COLO829 (cell line): ENCODE results near the gene HDAC4.

Experiments used
- DNase-seq: peaks from one replicate; pipeline ENCODE4 v3.0.0; 2012; ENCODE audit warnings: low spot score

HDAC4 gene

DNA sequence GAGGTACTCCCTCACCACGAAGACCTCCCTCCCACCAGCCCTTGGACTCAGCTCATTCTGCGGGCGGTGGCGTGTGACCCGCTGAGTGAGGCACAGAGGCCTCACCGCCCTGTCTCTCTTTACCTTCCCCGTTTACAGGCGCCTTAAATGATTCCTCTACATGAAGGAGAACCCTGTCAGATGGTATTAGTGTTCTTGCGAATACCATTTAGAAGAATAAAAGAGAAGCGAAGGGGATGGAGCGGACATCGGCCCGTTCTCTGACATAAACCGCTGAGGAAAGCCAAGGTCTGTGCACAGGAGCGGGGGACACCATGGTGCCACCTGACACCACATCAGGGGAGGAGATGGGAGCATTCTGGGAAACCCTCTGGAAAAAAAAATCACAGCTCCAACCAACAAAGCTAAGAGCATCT is 179.8 kb downstream of the HDAC4 start:
- DNase-seq, result no peak

DNA sequence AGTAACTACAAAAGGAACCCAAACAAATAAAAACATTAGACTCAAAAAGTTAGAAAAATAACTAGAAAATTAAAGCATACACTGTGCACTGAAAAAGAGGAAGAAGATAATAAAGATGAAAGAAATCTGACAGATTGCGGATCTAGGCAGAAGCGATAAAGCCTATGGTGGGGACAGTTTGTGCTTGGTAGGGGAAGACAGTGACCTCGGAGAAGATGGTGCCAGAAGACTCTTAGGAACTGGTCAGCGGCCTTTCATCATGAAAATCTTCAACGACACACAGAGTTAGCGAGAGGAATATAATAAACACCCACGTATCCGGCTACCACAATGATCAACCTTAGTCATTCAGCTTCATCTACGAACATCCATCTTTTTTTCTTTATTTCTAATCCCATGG is 180.5 kb downstream of the HDAC4 start:
- DNase-seq, result no peak

DNA sequence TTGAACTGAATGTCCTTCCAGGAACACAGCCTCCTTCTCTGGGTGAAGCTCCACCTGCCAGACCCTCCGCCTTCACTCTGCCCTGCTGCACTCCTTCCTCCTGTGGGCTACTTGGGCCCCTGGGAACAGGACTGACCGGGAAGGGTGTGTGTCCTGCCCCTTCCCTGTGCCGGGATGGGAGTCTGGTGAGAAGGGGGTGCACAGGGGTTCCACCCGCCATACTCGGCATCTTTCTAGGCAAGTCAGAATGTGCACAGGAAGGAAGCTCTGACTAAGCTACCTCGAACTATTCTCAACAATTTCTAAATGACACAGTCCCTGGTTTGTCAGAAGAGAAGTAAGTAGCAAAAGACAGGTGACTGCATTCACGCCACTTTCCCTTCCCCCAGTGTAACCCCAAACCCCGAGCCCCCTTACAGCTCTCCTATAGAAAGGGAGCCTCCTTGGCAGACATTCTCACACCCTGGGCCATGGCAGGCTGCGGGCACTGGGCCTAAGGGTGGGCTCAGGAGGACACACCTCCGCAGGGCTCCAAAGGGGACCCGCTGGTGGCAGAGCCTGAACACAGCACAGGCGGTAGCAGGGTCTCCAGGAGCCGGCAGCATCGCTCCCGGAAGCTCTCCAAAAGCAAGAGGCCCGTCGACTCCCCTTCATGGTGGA is 184.1 kb downstream of the HDAC4 start:
- DNase-seq, result no peak

DNA sequence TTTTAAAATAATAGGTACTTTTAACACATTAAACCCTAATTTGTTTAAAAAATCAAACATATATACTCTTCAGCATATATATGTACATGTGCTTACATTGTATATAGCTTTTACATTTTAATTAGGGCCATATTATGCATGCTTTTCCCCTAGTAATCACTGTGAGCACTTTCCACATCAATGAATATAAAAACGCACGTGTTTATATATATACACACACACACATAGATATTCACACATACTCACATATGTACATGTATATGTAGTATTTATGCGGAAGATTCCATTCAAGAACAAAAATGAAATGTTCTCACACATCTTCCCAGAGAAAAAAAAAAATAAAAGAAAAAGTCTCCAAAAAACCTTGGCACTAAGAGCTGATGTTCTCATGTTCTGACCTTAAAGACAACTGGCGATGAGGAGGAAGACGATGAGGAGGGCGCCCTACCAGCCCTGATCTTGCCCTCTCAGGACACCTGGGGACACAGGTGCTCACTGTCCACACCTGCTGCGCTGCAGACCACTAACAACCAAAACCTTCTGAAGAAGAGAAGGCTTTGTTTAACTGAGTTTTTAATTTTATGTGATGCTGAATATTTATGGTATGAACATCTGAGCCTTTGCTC is 184.7 kb downstream of the HDAC4 start:
- no peak for DNase-seq

DNA sequence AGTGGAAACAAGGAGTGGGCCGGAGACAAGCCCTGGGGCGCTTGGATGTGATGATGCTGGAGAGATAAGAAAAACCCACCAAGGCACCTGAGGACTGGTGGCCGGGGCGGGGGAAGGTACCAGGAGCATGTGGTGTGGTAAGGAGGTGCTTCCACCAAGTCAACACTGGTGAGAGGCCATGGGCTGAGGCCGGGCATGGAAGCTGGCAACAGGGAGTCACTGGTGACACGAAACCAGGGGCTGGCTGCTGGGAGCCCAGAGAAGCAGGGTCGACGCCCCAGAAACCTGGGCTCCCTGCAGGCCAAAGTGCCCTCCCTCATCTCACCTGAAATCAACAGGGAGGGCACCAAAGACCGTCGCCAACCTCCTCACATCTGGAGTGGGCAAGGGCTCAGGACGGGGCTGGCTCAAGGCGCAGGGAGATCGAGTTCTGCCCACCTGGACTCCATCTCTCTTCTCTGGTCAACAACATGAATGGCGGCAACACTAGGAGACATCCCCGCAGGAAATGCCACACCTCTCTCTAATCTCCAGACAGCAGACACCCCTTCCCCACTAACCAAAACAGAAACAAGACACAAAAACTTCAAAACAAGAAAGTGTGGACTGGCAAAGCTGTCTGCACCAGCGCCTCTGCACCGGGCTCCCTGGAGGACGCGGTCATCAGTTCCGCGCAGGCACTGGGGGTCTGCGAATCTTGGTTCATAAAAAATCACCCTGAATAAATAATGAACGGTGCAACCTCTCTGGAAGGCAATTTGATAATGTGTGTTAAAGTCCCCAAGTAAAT is 185.5 kb downstream of the HDAC4 start:
- no peak for DNase-seq

DNA sequence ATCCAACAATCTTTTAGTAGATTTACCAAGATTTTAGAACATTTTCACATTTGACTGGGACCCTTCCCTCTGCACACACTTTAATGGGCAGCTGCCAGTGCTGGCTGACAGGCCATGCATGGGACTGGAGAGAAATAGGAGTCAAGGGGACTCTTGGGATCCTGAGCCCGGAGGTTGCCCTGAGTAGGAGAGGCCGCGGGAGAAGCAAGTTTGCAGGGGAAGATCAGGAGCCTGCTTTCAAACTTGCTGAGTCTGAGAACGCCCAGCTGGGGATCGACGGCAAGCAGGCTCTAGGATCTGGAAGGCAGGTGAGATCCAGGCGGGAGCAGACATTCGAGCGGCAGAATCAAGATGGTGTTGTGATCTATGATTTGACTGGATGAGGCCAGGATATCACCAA is 186.1 kb downstream of the HDAC4 start:
- DNase-seq, result no peak

DNA sequence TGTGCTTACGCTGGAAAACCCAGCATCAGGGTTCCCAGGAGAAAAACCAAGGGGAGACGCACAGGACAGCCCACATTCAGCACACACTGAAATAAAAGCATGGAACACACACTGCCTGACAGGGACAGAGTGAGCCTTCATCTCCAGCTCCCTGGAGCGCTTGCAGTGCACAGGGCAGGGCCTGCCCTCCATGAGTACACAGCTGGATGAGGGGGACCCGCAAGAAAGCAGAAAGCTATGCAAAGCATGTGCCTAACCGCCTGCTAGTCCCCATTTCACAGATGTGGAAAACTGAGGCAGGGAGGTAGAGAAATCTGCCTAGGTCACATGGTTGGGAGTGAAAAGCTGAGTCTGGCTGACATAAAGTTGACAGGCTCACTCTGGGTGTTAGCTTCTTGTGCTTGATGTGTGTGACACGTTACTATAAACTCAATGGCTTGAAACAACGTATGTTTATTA is 187.1 kb downstream of the HDAC4 start:
- no peak for DNase-seq

DNA sequence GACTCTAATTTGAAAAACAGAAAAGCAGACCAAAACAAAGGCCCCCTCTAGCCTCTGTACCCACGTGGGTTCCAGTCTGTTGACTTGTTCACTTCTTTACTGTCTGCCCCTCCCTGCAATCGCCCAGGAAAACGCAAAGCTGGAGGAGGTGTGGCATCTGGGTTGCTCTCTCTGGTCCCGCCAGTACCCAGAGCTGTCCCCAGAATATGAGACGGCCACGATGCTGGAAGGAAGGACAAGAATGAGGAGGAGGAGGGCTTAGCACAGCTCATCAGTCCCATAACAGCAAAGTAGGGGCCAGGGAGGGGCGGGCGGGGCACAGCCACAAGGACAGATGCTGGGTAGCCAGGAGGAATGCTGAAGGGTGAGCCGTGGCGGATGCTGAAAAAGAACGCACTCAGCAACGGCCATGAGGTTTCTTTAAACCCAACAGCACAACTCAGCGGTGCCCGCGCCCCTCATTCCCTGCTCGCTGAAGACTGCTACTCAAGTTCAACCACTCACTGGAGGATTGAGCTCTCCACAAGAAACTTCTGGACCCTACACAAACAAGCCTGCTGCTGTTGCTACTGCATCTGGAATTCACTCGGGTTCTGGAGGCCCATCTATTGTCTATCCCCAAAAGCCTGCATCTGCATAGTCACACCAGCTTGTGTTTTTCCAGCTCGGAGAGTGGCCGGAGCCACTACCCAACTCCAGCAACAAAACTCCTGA is 187.7 kb downstream of the HDAC4 start:
- DNase-seq, result no peak

DNA sequence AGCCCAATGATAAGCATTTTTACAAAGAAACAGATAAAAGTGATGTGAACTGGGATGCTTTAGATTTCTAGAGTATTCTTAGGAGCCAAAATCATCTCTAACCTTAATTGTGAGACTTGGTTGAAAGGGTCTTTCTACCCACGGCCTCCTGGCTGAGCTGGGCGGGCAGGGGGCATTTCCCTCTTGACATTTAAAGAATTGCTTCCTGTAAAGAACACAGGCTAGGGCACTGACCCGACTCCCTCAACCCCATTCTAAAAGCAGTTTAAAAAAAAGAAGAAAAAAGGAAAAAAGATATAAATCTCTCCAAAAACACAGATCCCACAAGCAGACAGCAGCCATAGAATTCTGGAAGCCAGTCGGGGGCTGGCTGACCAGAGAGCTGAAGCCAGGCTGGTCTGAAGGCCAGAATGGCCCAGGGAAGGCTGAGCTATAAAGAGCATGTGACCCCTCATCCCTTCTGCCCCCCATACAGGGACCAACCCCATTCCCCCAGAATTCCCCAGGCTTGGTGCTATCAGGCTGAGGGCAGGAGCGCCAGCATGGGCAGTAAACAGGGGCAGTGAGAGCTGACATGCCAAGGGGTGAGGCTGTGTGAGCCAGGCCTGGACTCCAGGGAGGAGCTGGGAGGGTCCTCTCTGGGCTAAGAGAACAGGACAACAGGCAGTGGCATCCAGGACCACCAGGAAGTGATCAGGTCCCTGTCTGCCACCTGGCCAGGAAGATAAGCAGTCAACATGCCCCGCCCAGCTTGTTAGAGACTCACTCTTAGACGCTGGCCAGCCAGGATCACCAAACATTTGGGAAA is 188.5 kb downstream of the HDAC4 start:
- no peak for DNase-seq

DNA sequence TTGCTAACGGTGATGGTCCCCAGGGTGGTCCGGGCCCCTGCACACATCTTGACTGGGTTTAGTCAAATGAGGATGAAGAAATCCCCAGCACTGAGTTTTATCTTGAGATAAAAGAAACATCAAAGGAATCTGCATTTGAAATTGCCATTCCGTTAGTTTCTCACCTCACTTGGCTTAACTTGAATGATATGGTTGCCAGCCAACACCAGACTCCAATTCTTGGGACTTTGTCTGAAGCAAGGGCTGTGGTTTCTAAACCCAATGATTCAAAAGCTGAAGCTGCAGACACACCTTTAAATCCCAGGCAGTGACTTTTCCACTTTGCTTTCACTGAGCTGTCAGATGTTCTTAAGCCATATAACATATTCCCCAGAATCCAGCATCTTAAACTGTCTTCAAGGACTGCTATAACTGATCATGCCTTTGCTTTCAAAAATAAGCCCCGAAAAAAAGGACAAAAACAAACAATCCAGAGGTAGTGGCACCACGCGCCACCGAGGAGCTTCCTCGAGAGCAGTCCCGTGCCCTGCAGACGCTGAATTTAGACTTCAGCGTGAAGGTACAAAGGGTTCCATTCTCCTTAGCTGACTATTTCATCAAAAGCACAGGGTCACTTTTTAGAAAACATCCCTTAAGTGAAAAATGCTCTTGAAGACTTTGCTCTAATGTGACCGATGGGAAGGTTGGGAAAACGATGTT is 189.3 kb downstream of the HDAC4 start:
- no peak for DNase-seq

DNA sequence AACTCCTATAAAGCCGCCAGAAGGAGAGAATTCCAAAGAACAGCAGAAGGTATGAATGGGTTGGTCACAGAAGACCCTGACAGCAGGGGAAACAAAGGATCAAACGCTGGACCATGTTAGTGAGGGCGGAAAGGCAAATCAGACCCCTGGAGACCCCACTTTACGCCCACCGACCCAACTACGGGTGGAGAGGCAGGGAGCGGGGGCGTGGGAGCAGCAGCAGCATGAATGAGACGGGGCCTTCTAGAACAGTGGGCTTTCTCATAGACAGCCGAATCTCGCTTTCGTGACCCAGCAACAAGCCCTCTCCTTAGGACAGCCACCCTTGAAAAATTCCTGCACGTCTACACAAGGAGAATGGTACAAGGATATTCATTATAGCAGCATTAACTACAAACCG is 191.0 kb downstream of the HDAC4 start:
- no peak for DNase-seq

DNA sequence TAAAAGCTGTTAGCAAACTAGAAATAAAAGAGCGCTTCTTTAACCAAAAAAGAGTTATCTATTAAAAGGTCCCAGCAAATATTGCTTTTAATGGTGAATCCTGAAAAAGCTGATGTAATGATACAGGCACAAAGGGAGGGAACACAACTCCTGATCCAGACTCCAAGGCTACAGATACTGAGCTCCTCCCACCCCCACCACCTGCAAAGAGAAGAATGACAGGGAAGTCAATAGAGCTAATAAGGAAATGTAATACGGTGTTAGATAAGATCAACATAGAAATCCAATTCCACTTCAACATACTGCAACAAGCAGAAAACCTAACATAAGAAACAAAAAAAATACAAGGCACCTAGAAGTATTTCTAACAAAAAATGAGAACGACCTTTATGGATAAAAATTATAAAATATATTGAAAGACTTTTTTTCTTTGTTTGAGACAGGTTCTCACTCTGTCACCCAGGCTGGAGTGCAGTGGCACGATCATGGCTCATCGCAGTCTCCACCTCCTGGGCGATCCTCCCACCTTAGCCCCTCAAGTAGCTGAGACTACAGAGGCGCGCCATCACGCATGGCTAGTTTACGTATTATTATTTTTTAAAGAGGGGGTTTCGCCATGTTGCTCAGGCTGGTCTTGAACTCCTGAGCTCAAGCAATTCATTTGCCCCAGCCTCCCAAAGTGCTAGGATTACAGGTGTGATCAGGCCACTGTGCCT is 192.2 kb downstream of the HDAC4 start:
- no peak for DNase-seq

DNA sequence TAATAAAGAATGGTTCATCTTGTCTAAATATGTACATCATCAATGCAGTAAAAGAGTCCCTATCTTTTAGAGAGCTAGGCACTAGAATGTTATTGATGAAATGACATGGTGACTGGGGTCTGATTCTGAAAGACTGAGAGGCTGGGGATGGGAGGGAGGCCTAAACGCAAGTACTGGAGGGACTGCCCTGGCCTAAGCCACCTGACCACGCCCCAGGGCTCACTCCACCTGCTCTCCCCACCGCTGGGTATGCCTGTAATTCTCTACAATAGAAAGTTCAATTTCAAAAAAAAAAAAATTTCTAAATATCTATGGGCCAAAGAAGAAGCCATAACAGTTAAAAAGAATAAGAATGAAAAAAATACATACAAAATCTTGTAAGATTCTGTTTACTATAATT is 194.0 kb downstream of the HDAC4 start:
- DNase-seq, result no peak

DNA sequence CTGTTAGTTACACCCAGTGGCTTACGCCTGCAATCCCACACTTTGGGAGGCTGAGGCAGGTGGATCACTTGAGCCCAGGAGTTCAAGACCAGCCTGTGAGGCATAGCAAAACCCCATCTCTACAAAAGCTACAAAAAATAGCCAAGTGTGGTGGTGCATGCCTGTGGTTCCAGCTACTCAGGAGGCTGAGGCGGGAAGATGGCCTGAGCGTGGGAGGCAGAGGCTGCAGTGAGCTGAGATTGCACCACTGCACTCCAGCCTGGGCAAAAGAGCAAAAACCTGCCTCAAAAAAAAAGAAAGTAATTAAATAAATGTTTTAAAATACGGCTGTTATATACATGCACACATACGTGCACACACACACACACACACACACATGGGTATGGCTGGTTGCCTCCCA is 194.8 kb downstream of the HDAC4 start:
- DNase-seq, result no peak

DNA sequence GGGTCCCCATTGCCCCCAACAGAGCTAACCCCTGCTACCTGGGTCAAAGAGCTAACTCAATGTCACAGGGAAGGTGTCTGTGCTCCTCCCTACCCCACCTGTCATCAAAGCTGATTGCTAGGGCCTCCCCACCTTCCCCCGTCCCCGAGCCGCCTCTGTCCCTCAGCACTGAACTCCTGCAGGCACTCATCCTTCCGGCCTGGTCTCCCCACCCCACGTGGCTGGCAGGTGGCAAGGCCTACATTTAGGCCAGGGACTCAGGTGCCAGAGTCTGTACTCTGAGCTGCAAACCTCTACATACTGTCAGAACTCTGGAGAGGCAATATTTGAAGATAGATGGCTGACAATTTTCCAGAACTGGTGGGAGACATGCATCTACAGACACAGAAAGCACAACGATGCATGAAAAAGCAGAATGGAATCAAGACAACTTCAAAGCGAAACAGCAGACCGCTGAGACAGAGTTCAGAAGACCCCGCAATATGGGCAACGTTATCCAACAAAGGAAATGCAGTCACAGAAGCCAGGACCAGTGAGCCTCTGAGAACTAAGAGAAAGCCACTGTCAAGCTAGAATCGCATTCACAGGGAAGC is 195.8 kb downstream of the HDAC4 start:
- no peak for DNase-seq

DNA sequence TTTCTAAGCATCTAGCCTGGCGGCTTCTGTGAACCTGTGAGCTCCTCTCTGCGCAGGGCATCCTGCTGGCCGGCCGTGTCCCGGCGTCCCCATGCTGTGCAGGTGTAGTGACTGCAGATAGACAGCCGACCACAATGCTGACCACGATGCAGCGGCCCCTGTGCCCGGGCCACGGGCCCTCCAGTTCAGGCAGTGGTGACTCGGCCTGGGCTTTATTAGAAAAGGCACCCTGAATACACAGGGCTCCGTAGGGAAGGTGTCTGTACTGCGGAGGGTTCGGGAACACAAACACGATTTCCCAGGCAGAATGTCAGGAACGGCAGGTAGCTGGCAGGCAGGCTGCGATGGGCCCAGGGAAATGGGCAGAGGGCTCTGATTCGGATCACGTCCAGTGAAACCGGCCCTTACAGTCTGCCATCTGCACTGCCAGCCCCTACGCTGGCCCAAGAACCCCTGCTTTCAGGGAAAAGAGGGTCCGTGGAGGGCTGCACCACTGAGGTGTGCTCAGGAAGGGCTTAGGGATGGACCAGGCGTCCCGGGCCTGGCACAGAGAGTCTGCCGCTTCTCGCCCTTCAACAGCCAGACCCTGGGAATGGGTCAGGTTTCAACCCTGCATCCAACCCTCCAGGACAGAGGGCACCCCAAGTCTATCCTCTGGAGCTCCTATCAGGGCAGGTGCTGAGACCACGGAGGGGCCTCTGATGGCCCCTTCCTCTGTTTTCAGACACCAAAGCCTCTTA is 196.5 kb downstream of the HDAC4 start:
- no peak for DNase-seq

DNA sequence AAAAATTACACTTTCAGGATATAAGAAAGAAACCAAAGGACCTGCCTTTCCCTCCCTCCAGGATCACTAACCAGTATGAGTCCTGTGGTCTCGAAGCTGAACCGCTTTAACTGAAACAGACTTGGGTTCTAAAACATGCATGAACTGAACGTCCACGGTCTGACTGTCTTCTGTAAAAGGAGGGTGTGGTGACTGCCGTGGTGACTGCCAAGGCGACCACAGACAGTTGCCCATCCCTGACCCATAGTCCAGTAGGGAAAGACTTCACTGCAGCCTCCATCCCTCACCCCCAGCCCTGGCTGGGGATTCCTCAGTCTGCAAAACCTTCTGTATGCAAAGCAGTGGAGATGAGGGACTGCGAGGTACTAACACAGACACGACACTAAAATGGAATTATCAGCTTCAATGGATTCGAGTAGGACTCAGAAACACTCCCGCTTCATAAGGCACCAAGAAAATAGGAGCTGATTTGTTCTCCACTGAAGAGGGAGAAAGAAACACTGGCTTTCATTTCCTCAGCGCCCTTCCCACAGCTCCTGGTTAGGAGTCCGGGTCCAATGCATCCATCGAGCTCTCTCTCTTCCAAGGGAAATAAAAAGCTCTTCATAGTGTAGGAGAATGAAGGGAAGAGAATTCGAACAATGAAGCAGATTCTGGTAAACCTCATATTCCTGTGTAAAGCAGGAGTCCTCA is 197.2 kb downstream of the HDAC4 start:
- no peak for DNase-seq

DNA sequence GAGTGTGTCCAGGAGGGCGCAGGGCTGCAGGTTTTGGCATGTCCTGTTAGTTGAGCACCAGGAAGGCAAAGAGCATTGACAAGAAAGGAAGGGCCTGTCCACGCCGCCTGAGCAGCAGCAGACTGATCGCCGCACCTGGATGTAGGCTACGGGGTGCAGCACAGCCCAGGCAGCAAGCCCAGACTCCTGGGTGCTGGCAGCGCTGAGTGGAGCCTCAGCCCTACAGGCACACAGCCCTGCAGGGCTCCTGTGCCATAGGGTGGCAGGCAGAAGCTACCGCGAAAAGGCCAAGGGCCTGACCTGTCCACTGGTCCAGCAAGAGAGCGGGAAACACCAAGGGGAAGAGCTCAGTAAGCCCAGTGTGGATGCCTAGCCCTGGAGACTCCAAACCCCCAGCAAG is 198.0 kb downstream of the HDAC4 start:
- no peak for DNase-seq

DNA sequence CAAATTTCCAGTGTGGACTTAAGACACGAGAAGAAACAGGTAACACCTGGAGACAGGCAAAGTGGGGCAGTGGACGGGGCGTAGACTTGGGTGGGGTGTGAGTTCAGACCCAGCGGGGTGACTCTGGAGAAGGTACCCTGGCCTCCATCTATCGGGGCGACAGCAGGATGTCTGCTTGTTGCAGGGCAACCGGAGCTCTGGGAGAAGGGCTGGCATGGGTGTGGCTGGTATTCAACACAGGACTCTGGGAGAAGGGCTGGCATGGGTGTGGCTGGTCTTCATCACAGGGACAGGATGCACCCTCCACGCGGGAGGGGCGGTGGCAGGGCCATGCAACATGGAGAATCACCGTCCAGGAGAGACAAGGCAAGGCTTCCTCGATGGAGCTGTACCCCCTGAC is 198.5 kb downstream of the HDAC4 start:
- DNase-seq, result no peak
